HCT116 (cell line): ENCODE measurements around the gene BRINP2. TPM values are rescaled to one million over a fixed set of nuclear protein-coding genes. Genes with fewer than 3 reads are reported as not detected.

Source experiments
- ATAC-seq: fragments of 200-7000 bp; cut with Tn5 transposase; 2 replicates; pipeline ENCODE4 v1.9.1; 2020; ENCODE audit warnings: mild to moderate bottlenecking, moderate library complexity
- BruUV-seq: library from RNA; stranded (reverse); fragments of 400-500 nt; replicated peaks from 2 replicates; lab custom pipeline; 2021; lab: Mats Ljungman, UMichigan
- CTCF ChIA-PET: fragments of 300-600 bp; sonication (Branson Sonifier 250); formaldehyde crosslinking; loops from one replicate; lab custom pipeline; 2021; ENCODE audit warnings: antibody characterized with exemption; lab: Charles Lee
- POLR2A ChIA-PET: fragments of 300-600, 350-600 bp; sonication (Branson Sonifier 250); formaldehyde crosslinking; loops from one replicate; lab custom pipeline; 2021; ENCODE audit warnings: antibody characterized with exemption; lab: Charles Lee
- RAD21 ChIA-PET, 2 experiments: fragments of 300-600 bp; sonication (Branson Sonifier 250); formaldehyde crosslinking; loops; one replicate each; lab custom pipeline; 2023; ENCODE audit warnings: low total read pairs in 2 of 2; ENCODE audit not compliant: uncharacterized antibody in 2 of 2, unreplicated experiment in 2 of 2, low non-redundant PET in 1 of 2; lab: Charles Lee
- DNase-seq: peaks from one replicate; pipeline ENCODE4 v3.0.0-alpha.2; 2010; ENCODE audit warnings: low read depth, low spot score
- H2AFZ ChIP-seq: fragments of 200-600 bp; shearing (Covaris generic), sonication (generic); 2 replicates; pipeline ENCODE4 v1.6.1; 2017; ENCODE audit warnings: low read depth, mixed run types, mixed read lengths, antibody characterized with exemption, low read length; ENCODE audit not compliant: poor library complexity, severe bottlenecking
- H3K27ac ChIP-seq: 2 replicates; pipeline ENCODE4 v1.5.1; 2012; ENCODE audit warnings: low read depth, low read length
- H3K27me3 ChIP-seq: fragments of 200-600 bp; sonication (generic); 2 replicates; pipeline ENCODE4 v1.6.1; 2016; ENCODE audit warnings: mixed run types, low read length, mixed read lengths; ENCODE audit not compliant: insufficient read depth
- H3K36me3 ChIP-seq, 2 experiments: fragments of 200-500 bp in 1 of 2; fragments of 200-600 bp in 1 of 2; sonication (Bioruptor generic) in 1 of 2; sonication (generic) in 1 of 2; 2 replicates each; pipeline versions ENCODE4 v1.5.1 to v1.6.1; 2014 to 2016; ENCODE audit warnings: low read length in 2 of 2, inconsistent platforms in 1 of 2, mixed read lengths in 1 of 2, mixed run types in 1 of 2; ENCODE audit not compliant: insufficient read depth in 2 of 2, control insufficient read depth in 1 of 2
- H3K4me1 ChIP-seq, 2 experiments: fragments of 200-600 bp in 1 of 2; sonication (generic) in 1 of 2; 2 replicates each; pipeline versions ENCODE4 v1.5.1 to v1.6.1; 2012 to 2017; ENCODE audit warnings: low read length in 2 of 2, inconsistent platforms in 1 of 2, mild to moderate bottlenecking in 1 of 2, mixed read lengths in 1 of 2, mixed run types in 1 of 2, moderate library complexity in 1 of 2; ENCODE audit not compliant: insufficient read depth in 2 of 2, control insufficient read depth in 1 of 2
- H3K4me2 ChIP-seq: fragments of 200-600 bp; sonication (generic); 2 replicates; pipeline ENCODE4 v1.6.1; 2017; ENCODE audit warnings: mixed run types, low read length, mixed read lengths
- H3K4me3 ChIP-seq, 2 experiments: fragments of 200-600 bp in 1 of 2; sonication (generic) in 1 of 2; replicated peaks in 1 of 2; 2 replicates each; pipeline ENCODE4 v1.5.1; 2011 to 2016; ENCODE audit warnings: low read length in 2 of 2, control low read depth in 1 of 2, low read depth in 1 of 2, mild to moderate bottlenecking in 1 of 2, mixed read lengths in 1 of 2, mixed run types in 1 of 2
- H3K79me2 ChIP-seq: fragments of 200-600 bp; sonication (generic); 2 replicates; pipeline ENCODE4 v1.6.1; 2017; ENCODE audit warnings: mild to moderate bottlenecking, mixed run types, low read length, moderate library complexity, mixed read lengths; ENCODE audit not compliant: insufficient read depth
- H3K9ac ChIP-seq: fragments of 200-600 bp; sonication (generic); 2 replicates; pipeline ENCODE4 v1.6.1; 2016; ENCODE audit warnings: low read length, mixed read lengths
- H3K9me2 ChIP-seq: fragments of 200-600 bp; sonication (generic), shearing (Covaris generic); 2 replicates; pipeline ENCODE4 v1.6.1; 2017; ENCODE audit warnings: mixed run types, mild to moderate bottlenecking, moderate library complexity; ENCODE audit not compliant: insufficient read depth
- H3K9me3 ChIP-seq, 2 experiments: fragments of 200-500 bp in 1 of 2; fragments of 200-600 bp in 1 of 2; sonication (Bioruptor generic) in 1 of 2; sonication (generic) in 1 of 2; 2 replicates each; pipeline ENCODE4 v1.6.1; 2014 to 2017; ENCODE audit warnings: low read length in 2 of 2, mixed read lengths in 2 of 2, inconsistent platforms in 1 of 2, low read depth in 1 of 2, mild to moderate bottlenecking in 1 of 2, mixed run types in 1 of 2, moderate library complexity in 1 of 2; ENCODE audit not compliant: control insufficient read depth in 1 of 2, insufficient read depth in 1 of 2
- H4K20me1 ChIP-seq: fragments of 200-600 bp; sonication (generic), shearing (Covaris generic); 2 replicates; pipeline ENCODE4 v1.6.1; 2017; ENCODE audit warnings: mixed run types, mild to moderate bottlenecking, moderate library complexity; ENCODE audit not compliant: insufficient read depth
- CBX3 ChIP-seq: IDR thresholded peaks from 2 replicates; pipeline ENCODE4 v1.6.1; 2012; ENCODE audit warnings: low read depth
- CEBPB ChIP-seq: IDR thresholded peaks from 2 replicates; pipeline ENCODE4 v1.6.1; 2012; ENCODE audit warnings: low read depth
- EGR1 ChIP-seq: IDR thresholded peaks from 2 replicates; pipeline ENCODE4 v1.6.1; 2012; ENCODE audit warnings: low read depth
- ELF1 ChIP-seq: IDR thresholded peaks from 2 replicates; pipeline ENCODE4 v1.6.1; 2012; ENCODE audit warnings: low read depth, borderline replicate concordance
- EZH2phosphoT487 ChIP-seq: fragments of 200-600 bp; IDR thresholded peaks from 2 replicates; pipeline ENCODE4 v1.6.1; 2018; ENCODE audit warnings: antibody characterized with exemption, borderline replicate concordance
- FOSL1 ChIP-seq: IDR thresholded peaks from 2 replicates; pipeline ENCODE4 v1.6.1; 2012; ENCODE audit warnings: low read depth
- POLR2A ChIP-seq: IDR thresholded peaks from 2 replicates; pipeline ENCODE4 v1.7.0; 2011; ENCODE audit warnings: borderline replicate concordance; ENCODE audit not compliant: insufficient read depth, insufficient read length; ENCODE audit errors: extremely low read depth
- POLR2AphosphoS5 ChIP-seq: IDR thresholded peaks from 2 replicates; pipeline ENCODE4 v1.6.1; 2011; ENCODE audit warnings: mild to moderate bottlenecking, low read depth, low read length, moderate library complexity
- RAD21 ChIP-seq: IDR thresholded peaks from 2 replicates; pipeline ENCODE4 v1.6.1; 2012; ENCODE audit warnings: low read depth, mild to moderate bottlenecking
- SIN3A ChIP-seq: IDR thresholded peaks from 2 replicates; pipeline ENCODE4 v1.6.1; 2012; ENCODE audit warnings: low read depth
- SP1 ChIP-seq: IDR thresholded peaks from 2 replicates; pipeline ENCODE4 v1.6.1; 2012; ENCODE audit warnings: low read depth
- SRF ChIP-seq: IDR thresholded peaks from 2 replicates; pipeline ENCODE4 v1.6.1; 2012; ENCODE audit warnings: low read depth
- TCF7L2 ChIP-seq: IDR thresholded peaks from 2 replicates; pipeline ENCODE4 v1.7.0; 2011; ENCODE audit warnings: borderline replicate concordance, inconsistent platforms; ENCODE audit not compliant: insufficient read depth, insufficient read length; ENCODE audit errors: extremely low read depth
- ZNF274 ChIP-seq: fragments of 200-500 bp; sonication (Bioruptor generic); IDR thresholded peaks from 2 replicates; pipeline ENCODE4 v1.6.1; 2014; ENCODE audit warnings: mild to moderate bottlenecking, low read depth, low read length, inconsistent platforms
- intact Hi-C: fragments of 100-400 bp; cut with micrococcal nuclease; formaldehyde crosslinking; loops from 2 replicates; pipeline ENCODE4 v1.10.0; 2022
- total RNA-seq: library from RNA; stranded (reverse); gene quantifications from one replicate; pipeline ENCODE4 v1.2.1, GENCODE V29; 2021; ENCODE audit not compliant: unreplicated experiment
- TF ChIP-seq, protein P1 (sequence below): IDR thresholded peaks from 2 replicates; pipeline ENCODE4 v1.6.1; 2011; ENCODE audit warnings: mild to moderate bottlenecking, low read length, moderate library complexity; ENCODE audit not compliant: insufficient replicate concordance; ENCODE audit errors: extremely low read depth
- TF ChIP-seq, protein P2 (sequence below), 3 experiments: fragments of 200-600 bp in 1 of 3; sonication (generic) in 1 of 3; IDR thresholded peaks in 2 of 3; conservative IDR thresholded peaks in 1 of 3; 2 replicates each; pipeline ENCODE4 v1.5.1; 2012 to 2017; ENCODE audit warnings: low read depth in 2 of 3, low read length in 2 of 3, antibody characterized with exemption in 1 of 3, borderline replicate concordance in 1 of 3, control low read depth in 1 of 3, mild to moderate bottlenecking in 1 of 3, mixed read lengths in 1 of 3, mixed run types in 1 of 3, moderate library complexity in 1 of 3; ENCODE audit not compliant: insufficient read depth in 1 of 3
- TF ChIP-seq, protein P3 (sequence below): IDR thresholded peaks from 2 replicates; pipeline ENCODE4 v1.6.1; 2012
- TF ChIP-seq, protein P4 (sequence below): IDR thresholded peaks from 2 replicates; pipeline ENCODE4 v1.6.1; 2012

The BRINP2 gene
- total RNA-seq, 1 experiment from 2014 or later = not detected

DNA sequence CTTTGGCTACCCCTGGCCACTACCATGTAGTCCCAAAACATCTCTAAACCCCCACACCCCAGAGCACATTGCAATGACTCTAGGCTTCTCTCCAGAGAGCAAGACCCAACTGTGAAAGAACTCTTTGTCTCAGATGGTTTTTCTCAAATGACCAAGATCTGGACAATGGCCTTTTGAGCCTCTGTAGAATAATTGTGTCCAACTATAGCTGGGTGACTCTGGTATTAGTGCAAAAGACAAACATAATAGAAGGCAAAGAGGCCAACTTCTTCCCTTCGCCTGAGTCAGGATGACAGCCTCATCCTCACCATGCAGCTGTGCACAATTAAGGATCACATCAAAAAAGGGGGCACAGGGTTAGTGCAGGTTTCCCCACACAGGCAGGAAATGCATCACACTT is 139.6 kb downstream of the BRINP2 start:
- Histone ChIP-seq H3K79me2 (no peaks in the 10 kb centered on the region), H4K20me1 (no peaks in the 10 kb centered on the region), H3K36me3 (no peaks in the 10 kb centered on the region), H3K27ac (no peak overlapping the region), H3K4me1 (0 out of 4 replicates have a peak, but pooled peaks cover 0 to 3% of the 10 kb centered on the region in 2 experiments), H3K9ac (no peak overlapping the region), H3K9me2 (no peaks in the 10 kb centered on the region), H3K27me3 (0 out of 2 replicates have a peak, but pooled peaks cover 6% of the 10 kb centered on the region), H2AFZ (no peak overlapping the region), H3K4me2 (no peak overlapping the region), H3K9me3 (no peaks in the 10 kb centered on the region), H3K4me3 (no peak overlapping the region)
- ChIA-PET RAD21 (no interaction called here), CTCF (no interaction called here), POLR2A (no interaction called here)
- TF ChIP-seq SP1 (no peak), TCF7L2 (no peak), RAD21 (no peak), EGR1 (no peak), POLR2A (no peak), SIN3A (no peak), EZH2phosphoT487 (no peak), CBX3 (no peak), CEBPB (no peak), FOSL1 (no peak), ELF1 (no peak), SRF (no peak), ZNF274 (no peak), POLR2AphosphoS5 (no peak)
- TF ChIP-seq, protein P1, sequence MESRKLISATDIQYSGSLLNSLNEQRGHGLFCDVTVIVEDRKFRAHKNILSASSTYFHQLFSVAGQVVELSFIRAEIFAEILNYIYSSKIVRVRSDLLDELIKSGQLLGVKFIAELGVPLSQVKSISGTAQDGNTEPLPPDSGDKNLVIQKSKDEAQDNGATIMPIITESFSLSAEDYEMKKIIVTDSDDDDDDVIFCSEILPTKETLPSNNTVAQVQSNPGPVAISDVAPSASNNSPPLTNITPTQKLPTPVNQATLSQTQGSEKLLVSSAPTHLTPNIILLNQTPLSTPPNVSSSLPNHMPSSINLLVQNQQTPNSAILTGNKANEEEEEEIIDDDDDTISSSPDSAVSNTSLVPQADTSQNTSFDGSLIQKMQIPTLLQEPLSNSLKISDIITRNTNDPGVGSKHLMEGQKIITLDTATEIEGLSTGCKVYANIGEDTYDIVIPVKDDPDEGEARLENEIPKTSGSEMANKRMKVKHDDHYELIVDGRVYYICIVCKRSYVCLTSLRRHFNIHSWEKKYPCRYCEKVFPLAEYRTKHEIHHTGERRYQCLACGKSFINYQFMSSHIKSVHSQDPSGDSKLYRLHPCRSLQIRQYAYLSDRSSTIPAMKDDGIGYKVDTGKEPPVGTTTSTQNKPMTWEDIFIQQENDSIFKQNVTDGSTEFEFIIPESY = no peak
- TF ChIP-seq, protein P2, sequence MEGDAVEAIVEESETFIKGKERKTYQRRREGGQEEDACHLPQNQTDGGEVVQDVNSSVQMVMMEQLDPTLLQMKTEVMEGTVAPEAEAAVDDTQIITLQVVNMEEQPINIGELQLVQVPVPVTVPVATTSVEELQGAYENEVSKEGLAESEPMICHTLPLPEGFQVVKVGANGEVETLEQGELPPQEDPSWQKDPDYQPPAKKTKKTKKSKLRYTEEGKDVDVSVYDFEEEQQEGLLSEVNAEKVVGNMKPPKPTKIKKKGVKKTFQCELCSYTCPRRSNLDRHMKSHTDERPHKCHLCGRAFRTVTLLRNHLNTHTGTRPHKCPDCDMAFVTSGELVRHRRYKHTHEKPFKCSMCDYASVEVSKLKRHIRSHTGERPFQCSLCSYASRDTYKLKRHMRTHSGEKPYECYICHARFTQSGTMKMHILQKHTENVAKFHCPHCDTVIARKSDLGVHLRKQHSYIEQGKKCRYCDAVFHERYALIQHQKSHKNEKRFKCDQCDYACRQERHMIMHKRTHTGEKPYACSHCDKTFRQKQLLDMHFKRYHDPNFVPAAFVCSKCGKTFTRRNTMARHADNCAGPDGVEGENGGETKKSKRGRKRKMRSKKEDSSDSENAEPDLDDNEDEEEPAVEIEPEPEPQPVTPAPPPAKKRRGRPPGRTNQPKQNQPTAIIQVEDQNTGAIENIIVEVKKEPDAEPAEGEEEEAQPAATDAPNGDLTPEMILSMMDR (IDR thresholded peaks at IDR 0.05 in 2 of 3, conservative IDR thresholded peaks at IDR 0.05 in 1 of 3; ENCODE audit: borderline replicate concordance in 1 of 3, insufficient read depth in 1 of 3, low read depth in 2 of 3, low read length in 2 of 3) = no peak
- TF ChIP-seq, protein P3, sequence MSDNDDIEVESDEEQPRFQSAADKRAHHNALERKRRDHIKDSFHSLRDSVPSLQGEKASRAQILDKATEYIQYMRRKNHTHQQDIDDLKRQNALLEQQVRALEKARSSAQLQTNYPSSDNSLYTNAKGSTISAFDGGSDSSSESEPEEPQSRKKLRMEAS = no peak
- TF ChIP-seq, protein P4, sequence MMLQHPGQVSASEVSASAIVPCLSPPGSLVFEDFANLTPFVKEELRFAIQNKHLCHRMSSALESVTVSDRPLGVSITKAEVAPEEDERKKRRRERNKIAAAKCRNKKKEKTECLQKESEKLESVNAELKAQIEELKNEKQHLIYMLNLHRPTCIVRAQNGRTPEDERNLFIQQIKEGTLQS = no peak
- BruUV-seq = no TSS peak
- DNase-seq = no peak
- intact Hi-C loops = no loop called here
- ATAC-seq = no peak
